Right cardiac atrium (tissue), 5 donors: ENCODE measurements around the gene NOPCHAP1. TPM values are rescaled to one million over a fixed set of nuclear protein-coding genes. Genes with fewer than 3 reads are reported as not detected.

Experiments used
- ATAC-seq, 2 donors: fragments of 200-7000 bp; cut with Tn5 transposase; one replicate each; pipeline versions ENCODE4 v1.8.0 to v1.9.1; 2020; ENCODE audit warnings: moderate library complexity in 2 of 2, mild to moderate bottlenecking in 1 of 2
- DNase-seq, 3 donors: peaks; one replicate each; pipeline ENCODE4 v3.0.0-alpha.2; 2020
- H3K27ac ChIP-seq: one replicate; pipeline ENCODE4 v1.5.1; 2013; ENCODE audit warnings: mild to moderate bottlenecking, low read length, control low read depth, moderate library complexity
- H3K27me3 ChIP-seq: one replicate; pipeline ENCODE4 v1.6.1; 2013; ENCODE audit not compliant: control insufficient read depth, insufficient read depth
- H3K4me1 ChIP-seq: one replicate; pipeline ENCODE4 v1.6.1; 2013; ENCODE audit warnings: low read length; ENCODE audit not compliant: control insufficient read depth, insufficient read depth
- H3K4me3 ChIP-seq: one replicate; pipeline ENCODE4 v1.5.1; 2013; ENCODE audit warnings: low read length, control low read depth
- H3K9me3 ChIP-seq: one replicate; pipeline ENCODE4 v1.6.1; 2013; ENCODE audit warnings: low read length; ENCODE audit not compliant: control insufficient read depth
- WGBS: extraction: QIAGEN DNeasy Blood & Tissue Kit; methylation state at CpG from one replicate; pipeline ENCODE4 v1.1.7; 2013; 5-methylcytosine and 5-hydroxymethylcytosine counted together
- intact Hi-C, 4 donors: fragments of 100-400 bp; cut with DNase I; formaldehyde crosslinking; loops; one replicate each; pipeline versions ENCODE4 v1.11.0 to v1.14.0; 2022 to 2023
- polyA plus RNA-seq: library from polyadenylated mRNA; stranded (reverse); fragments of 200-250 nt; gene quantifications from one replicate; pipeline ENCODE4 v1.2.3, GENCODE V29; 2013
- total RNA-seq, 4 donors: library from RNA; stranded (reverse); fragmentation: NEBNext Ultra II Directional; extraction: Animal tissue kit (Norgen Biotek cat#: 25700); gene quantifications; one replicate each; pipeline ENCODE4 v1.2.1, GENCODE V29; 2021
- donor health status: healthy with polysubstance abuse.
- donor health status: DM: no; HTN: yes; CAD: no.
- donor health status: DM: no; HTN: no; CAD: no.
- donor health status: DM: no; HTN: yes; CAD: no; lungs with severe emphysema.
- donor health status: DM: yes; HTN: yes; CAD: no.

NOPCHAP1 gene
- total and polyA plus RNA-seq, 5 donors, result 5.0 to 11.2 (median 8.8) TPM

DNA sequence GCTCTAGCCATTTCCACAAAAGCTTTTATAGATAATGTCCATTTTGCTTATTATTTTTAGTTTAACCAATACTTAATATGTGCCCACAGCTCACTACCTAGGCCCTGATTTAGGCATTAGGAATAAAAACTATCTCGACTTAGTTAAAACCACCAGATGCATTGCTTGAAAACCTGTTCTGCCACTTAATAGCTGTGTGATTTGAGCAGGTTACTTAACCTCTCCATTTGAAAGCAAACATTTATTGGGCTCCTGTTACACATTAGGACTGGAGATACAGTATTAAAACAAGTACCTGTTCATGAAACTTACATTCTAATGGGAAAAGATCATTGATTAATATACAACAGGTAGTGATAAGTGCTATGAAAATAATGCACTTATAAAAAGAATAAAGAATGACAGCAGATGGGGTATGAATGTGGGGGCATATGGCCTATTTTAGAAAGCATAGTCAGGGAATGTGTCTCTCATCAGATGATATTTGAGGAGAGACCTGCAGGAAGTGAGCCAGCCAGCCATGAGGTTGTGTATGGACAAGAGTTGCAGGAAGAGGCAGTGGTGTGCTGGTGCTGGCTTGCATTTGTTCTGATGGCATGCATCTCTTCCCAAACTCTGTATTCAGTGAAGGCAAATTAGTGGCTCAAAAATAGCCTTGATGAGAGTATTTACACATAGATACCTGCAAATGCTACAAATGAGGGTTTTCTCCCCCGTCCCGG, 34.3 kb downstream of the NOPCHAP1 start:
- ATAC-seq (no peak), DNase-seq (no peak)
- Histone ChIP-seq H3K9me3 (no peaks in the 10 kb centered on the region), H3K4me3 (no peak overlapping the region), H3K27me3 (no peaks in the 10 kb centered on the region), H3K4me1 (peaks cover 4% of the 10 kb centered on the region), H3K27ac (no peak overlapping the region)
- 99% methylated on average over 3 of the region's 3 CpGs for WGBS
- intact Hi-C loops, result no loop called here

DNA sequence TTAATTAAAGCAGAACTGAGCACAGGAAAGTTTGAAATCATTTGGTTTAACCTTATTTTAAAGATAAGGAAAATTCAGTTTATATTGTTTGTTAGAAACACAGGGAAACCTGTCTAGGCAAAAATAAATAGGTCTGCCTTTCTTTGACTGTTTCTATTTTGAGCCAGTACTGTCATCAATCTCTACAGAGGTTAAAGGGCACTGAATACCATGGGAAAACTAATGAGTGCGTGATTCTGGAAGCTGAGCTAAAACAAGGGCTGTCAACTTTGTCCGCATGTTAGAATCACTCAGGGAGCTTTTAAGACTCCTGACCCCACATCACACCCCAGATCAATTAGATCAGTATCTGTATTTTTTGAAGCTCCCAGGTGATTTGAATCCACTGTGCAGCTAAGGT, 38.8 kb downstream of the NOPCHAP1 start:
- no peak overlapping the region for H3K27ac ChIP-seq
- 51% methylated on average over 2 of the region's 2 CpGs for WGBS
- no peaks in the 10 kb centered on the region for H3K27me3 ChIP-seq
- intact Hi-C loops, result no loop called here
- no peak for DNase-seq
- no peak for ATAC-seq
- H3K4me3 ChIP-seq, result no peak overlapping the region
- no peaks in the 10 kb centered on the region for H3K4me1 ChIP-seq
- H3K9me3 ChIP-seq, result no peaks in the 10 kb centered on the region

DNA sequence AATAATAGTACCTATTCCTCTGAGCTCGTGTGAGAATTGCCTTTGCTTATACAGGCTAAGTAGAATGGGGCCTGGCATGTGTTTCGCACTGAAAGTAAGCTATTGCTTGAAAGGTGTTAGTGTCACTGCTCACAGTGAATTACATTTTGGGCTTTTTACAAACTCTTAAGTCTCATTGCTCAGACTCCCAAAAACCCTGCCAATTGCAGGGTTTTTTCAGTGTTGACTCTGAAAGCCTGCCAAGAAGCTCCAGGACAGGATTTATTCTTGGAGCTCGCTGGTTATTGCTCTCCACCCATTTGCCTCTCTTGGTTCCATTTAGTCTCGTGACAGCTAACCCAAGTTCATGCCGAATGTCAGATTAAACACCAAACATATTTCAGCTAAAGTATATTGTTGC, 39.8 kb downstream of the NOPCHAP1 start:
- H3K4me1 ChIP-seq, result no peaks in the 10 kb centered on the region
- WGBS, result 25% methylated on average over 5 of the region's 5 CpGs
- peak; percentile 87 to 91 for ATAC-seq
- peak; percentile 34 to 52 (median 42) for DNase-seq
- H3K27me3 ChIP-seq, result no peaks in the 10 kb centered on the region
- intact Hi-C loops, result no loop called here
- no peaks in the 10 kb centered on the region for H3K9me3 ChIP-seq
- peak overlapping the region; percentile 12 for H3K27ac ChIP-seq
- no peak overlapping the region for H3K4me3 ChIP-seq

DNA sequence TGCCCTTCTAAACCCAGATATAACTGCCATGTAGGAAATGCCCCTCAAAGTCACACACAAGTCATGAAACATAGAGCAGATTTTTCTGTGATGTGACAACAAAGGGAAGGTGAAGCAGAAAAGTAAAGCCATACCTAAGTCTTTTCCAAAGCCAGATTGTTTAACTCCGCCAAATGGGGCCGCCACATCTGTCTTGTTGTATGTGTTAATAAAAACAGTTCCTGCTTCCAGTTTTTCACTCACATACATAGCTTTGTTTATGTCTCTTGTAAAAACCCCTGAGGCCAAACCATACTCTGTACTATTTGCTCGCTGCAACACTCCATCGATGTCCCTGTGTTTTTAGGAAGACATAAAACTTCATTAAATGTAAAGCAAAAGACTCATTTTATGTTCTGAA, 40.3 kb downstream of the NOPCHAP1 start:
- Histone ChIP-seq H3K4me3 (no peak overlapping the region), H3K4me1 (no peaks in the 10 kb centered on the region), H3K9me3 (no peaks in the 10 kb centered on the region), H3K27me3 (no peaks in the 10 kb centered on the region), H3K27ac (no peak overlapping the region)
- DNase-seq, result no peak
- ATAC-seq, result no peak
- intact Hi-C loops, result no loop called here
- WGBS, result 87% methylated on average over 4 of the region's 4 CpGs

DNA sequence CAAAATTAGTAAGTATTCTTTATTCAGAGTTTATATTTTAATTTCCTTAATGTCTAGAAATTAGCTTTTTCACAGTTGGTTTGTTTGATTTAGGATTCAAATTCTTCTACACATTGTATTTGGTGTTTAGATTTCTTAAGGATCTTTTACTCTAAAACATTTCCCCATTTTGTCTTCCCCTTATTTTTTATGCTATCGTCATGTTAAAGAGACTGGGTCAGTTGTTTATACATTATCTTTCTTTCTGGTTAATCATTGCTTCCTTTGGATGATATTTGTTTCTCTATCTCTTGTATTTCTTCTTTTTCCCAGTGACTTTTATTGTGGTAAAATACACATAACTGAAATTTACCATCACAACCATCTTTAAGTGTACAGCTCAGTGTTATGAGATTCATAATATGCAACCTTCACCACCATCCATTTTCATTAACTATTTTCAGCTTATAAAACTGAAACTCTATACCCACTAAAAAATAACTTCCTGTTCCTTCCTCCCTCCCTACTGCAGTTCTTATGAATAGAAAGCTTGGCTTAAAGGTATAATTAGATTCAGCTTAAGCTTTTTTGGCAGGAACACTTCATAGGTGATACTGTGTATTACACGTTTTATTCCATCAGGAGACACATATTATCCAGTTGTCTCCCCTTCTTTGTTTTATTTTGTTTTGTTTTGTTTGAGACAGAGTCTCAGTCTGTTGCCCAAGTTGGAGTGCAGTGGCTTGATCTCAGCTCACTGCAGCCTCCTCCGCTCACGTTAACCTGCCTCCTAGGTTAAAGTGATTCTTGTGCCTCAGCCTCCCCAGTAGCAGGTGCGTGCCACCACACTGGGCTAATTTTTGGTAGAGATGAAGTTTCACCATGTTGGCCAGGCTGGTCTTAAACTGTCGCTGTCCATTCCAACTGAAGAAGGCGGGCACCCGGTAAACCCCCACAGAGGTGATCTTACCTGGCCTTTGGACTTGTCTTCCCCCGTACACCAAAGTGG, 45.0 kb downstream of the NOPCHAP1 start:
- no peak overlapping the region for H3K4me3 ChIP-seq
- H3K4me1 ChIP-seq, result no peaks in the 10 kb centered on the region
- H3K27me3 ChIP-seq, result no peaks in the 10 kb centered on the region
- H3K27ac ChIP-seq, result no peak overlapping the region
- intact Hi-C loops, result no loop called here
- WGBS, result 89% methylated on average over 9 of the region's 9 CpGs
- ATAC-seq, result no peak
- DNase-seq, result no peak
- H3K9me3 ChIP-seq, result no peaks in the 10 kb centered on the region

DNA sequence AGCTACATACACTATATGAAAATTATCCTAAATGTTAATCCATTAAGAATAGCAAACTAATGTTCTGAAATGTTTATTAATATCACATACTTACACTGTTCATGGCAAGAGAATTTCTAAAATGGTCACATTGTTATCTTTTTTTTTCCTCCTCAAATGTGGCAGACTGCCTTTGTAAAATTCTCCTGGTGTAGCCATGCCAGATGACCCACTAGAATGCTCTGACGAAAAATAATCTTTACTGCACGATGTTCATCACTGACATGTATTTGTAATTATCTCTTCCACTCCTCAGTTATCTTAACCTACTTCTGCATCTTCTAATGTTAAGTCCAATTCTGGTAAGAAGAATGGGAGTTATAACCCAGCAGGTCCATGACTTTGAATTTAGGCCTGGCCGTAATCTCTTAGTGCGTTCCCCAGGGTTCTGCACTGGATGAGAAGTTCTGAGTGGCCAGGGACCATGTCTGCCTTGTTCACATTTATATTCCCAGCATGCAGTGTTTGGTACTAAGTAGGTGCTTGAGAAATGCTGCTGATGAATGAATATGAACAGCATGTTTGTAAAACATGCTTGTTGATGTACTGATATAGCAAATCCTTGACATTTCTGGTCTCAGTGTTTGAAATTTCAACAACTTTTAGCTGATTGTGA, 46.7 kb downstream of the NOPCHAP1 start:
- ATAC-seq, result peak in 1 of 2 donors; percentile 64
- no peaks in the 10 kb centered on the region for H3K4me1 ChIP-seq
- H3K4me3 ChIP-seq, result no peak overlapping the region
- DNase-seq, result no peak
- intact Hi-C loops, result no loop called here
- no peaks in the 10 kb centered on the region for H3K9me3 ChIP-seq
- 61% methylated on average over 4 of the region's 4 CpGs for WGBS
- H3K27ac ChIP-seq, result no peak overlapping the region
- no peaks in the 10 kb centered on the region for H3K27me3 ChIP-seq

DNA sequence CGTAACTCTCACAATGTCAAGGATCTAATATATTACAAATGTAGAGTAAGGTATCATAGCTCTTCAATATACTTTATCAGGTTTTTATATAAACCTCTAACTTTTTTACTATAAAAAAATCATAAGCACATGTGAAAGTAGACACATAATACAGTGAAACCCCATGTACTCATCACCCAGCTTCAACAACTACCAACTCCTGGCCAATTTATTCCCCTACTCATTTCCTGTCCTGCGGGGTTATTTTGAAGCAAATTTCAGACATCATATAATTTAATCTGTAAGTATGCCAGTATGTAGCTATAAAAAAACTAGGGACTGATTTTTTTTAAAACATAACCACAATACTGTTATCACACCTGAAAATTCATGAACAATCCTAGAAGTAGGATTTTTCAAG, 47.7 kb downstream of the NOPCHAP1 start:
- intact Hi-C loops, result no loop called here
- no peak overlapping the region for H3K27ac ChIP-seq
- no peaks in the 10 kb centered on the region for H3K9me3 ChIP-seq
- DNase-seq (no peak), ATAC-seq (no peak)
- WGBS, result 71% methylated on average over 2 of the region's 2 CpGs
- H3K27me3 ChIP-seq, result no peaks in the 10 kb centered on the region
- no peaks in the 10 kb centered on the region for H3K4me1 ChIP-seq
- H3K4me3 ChIP-seq, result no peak overlapping the region

Other genes starting within 250 kb of the NOPCHAP1 start
- 10 to 100 TPM in 2 of 4 donors, 1 to 10 TPM in 2; 7.2 to 15.7 (median 10.1) TPM for gene SLC41A2, start 28.0 kb upstream of the NOPCHAP1 start, total RNA-seq
- gene SLC41A2, start 28.0 kb upstream of the NOPCHAP1 start, polyA plus RNA-seq, result 1.2 TPM
- gene ALDH1L2, start 98.1 kb downstream of the NOPCHAP1 start, total RNA-seq, result 1 to 10 TPM; 2.0 to 5.8 (median 5.2) TPM
- 1.2 TPM for gene ALDH1L2, start 98.1 kb downstream of the NOPCHAP1 start, polyA plus RNA-seq
- 10 to 100 TPM; 22.8 to 29.9 (median 27.2) TPM for gene WASHC4, start 121.4 kb downstream of the NOPCHAP1 start, total RNA-seq
- gene WASHC4, start 121.4 kb downstream of the NOPCHAP1 start, polyA plus RNA-seq, result 9.5 TPM
- gene APPL2, start 249.9 kb downstream of the NOPCHAP1 start, total RNA-seq, result 10 to 100 TPM; 14.2 to 27.9 (median 24.3) TPM
- gene APPL2, start 249.9 kb downstream of the NOPCHAP1 start, polyA plus RNA-seq, result 13.4 TPM